GM21526 (cell line): Measurements from ENCODE around the gene ACAD9.
"Not testable (repeated sequence)": the region's sequence is repeated elsewhere in the genome, so short reads cannot be mapped to it uniquely, and the experiment has no call there.

Source experiments
- ATAC-seq: cut with Tn5 transposase; IDR thresholded peaks from one replicate; pipeline ENCODE4 v1.9.1; 2021; ENCODE audit warnings: moderate library complexity; ENCODE audit not compliant: unreplicated experiment, low FRiP score

Gene ACAD9

DNA sequence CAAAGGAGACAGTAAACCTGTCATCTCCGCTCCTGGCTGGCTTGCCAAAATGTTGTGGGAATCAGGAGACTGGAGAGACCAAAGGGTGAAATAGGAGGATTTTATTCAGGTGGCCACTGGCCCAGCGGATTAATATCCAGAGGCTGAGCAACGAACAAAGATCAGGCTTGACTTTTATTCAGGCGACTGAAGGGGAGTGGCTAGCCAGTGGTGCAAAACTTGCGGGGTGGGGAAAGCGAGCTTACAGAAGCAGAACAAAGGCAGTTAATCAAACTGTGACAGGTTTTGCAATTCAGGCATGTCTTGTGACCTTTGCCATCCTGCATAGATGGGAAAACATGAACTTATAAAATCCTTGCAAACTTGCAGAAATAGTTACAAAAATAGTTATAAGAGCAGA lies 19.8 kb upstream of the ACAD9 start:
- ATAC-seq = no peak

DNA sequence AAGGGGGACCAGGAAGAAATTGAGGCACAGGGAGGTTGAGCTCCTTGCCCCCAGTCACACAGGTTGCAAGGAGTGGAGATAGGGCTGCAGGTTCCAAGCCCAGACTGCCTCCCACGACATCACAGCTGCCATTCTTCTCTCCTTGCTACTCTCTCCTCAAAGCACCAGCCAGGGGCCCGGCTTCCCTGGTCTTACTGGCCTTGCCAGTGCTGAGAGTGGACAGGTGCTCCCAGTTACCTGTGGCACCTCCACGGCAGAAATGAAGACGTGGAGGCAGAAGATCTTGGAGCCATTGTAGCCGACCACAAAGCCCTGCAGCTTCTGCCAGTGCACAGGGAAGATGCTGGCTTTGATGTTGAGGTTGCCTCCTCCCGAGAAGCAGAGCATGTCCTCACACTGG lies 17.9 kb upstream of the ACAD9 start:
- ATAC-seq = no peak

DNA sequence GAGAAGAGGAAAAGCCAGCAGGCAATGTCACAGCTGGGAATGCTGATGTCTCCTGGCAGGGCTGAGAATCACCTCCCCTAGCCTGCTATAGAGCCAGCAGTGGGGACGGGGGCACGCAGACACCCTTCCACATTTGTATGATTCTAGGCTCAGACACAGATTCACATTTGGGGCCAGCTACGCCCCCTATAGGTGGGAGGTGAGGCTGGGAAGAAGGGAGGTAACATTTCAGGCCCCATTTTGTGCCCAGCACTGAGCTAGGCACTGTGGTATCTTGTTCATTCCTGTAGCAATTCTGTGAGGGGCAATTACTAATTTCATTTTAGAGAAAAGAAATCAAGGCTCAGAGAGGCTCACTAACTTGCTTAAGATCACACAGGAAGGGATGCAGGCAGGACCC lies 15.9 kb upstream of the ACAD9 start:
- ATAC-seq = no peak

DNA sequence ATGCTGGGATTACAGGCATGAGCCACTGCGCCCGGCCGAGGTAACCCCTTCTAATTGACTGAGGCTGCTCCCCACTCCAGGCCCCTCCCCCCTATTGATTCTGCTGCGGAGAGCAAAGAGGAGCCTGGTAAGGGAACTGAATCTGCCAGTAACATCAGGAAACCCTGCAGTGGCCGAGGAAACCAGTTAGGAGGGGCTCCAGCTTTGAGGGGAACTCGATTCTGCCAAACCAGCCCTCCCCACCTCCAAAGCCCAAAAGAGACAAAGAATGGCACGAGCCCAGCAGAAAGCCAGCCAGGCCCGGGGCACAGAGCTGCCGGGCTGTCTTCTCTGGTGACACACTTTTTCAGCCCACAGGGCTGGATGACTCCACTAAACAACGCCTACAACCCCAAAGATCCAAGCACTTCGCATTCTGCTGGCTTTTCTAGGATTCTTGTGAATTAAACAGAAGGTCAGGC lies 15.0 kb upstream of the ACAD9 start:
- no peak for ATAC-seq

DNA sequence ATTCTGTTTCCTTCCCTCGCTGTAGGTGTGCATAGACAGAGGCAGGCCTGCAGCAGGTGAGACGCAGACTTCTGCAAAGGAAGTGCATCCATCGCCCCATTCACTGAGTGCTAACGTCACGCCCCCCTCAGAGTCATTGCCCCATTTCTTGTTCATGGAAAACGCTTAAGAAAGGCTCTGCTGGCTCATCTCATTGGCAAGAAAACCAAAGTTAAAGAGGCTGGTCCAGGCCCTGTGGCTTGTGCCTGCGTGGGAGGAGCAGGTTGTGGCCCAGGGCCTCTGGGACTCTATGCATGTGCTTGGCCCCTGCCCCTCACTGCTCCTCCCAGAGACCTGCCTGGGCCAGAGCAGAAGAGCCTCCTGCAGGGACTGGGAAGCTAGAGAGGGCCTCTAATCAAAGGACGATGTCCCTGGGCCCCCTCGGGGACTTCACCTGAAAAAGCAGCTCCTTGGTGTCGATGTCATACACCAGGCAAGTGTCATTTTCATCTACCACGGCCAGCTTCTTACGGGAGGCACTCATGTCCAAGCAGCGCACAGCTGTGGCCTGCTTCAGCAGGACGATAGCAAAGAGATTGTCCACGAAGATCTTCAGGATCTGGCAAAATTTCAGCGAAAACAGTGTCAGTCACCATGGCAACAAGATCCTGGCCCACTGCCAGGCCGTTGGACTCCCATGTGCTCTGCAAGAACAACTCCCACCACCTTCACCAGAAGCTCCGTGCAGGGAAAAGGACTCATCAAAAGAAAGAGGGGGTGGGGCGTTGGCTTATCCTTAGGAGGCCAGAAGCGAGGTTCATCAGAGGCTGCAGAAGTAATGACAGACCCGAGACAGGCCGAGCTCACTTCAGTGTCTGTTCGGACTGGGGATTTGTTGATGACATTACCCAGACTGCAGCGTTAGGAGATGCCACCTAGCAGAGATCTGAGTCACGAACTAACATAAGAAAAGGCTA lies 14.3 kb upstream of the ACAD9 start:
- not testable (repeated sequence) for ATAC-seq

DNA sequence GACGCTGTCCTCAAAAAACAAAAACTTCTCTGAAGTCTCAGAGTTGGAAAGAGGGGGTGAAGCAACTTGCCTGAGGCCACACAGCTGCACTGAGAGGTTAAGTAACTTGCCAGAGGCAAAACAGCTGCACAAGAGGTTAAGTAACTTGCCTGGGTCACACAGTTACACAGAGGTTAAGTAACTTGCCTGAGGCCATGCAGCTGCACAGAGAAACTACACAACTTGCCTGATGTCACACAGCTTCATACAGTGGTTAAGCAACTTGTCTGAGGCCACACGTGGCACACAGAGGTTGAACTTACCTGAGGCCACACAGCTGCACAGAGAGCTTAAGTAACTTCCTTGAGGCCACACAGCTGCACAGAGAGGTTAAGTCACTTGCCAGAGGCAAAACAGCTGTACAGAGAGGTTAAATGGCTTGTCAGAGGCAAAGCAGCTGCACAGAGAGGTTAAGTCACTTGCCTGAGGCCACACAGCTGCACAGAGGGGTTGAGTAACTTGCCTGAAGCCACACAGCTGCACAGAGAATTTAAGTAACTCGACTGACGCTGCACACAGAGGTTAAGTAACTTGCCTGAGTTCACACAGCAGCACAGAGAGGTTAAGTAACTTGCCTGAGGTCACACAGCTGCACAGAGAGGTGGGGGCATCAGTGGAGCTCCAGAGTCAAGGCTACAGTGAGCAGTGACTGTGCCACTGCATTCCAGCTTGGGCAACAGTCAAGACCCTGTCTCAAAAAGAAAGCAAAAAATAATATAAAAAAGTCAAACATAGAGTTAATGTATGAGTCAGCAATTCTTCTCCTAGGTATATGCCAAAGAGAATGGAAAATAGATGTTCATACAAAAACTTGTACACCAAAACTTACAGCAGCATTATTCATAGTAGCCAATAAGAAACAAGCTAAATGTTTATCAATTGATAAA lies 12.0 kb upstream of the ACAD9 start:
- no peak for ATAC-seq

DNA sequence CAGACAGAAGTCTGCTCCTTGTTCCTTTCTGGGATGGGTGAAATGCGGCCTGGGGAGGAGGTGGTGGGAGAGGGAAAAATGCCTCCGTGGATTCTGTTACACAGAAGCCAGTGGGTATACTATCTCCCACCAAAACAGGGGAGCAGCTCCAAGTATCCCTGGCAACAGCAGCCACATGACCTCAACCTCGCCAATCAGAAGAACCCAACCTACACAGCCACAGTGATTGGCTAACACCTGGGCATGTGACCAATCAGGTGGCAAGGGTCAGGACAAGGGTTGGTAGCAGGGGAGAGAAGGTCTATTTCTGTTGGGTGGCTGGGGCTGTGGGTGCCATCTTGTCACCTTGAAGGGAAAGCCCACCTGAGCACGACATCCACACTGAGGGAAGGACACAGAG lies 9.1 kb upstream of the ACAD9 start:
- no peak for ATAC-seq

DNA sequence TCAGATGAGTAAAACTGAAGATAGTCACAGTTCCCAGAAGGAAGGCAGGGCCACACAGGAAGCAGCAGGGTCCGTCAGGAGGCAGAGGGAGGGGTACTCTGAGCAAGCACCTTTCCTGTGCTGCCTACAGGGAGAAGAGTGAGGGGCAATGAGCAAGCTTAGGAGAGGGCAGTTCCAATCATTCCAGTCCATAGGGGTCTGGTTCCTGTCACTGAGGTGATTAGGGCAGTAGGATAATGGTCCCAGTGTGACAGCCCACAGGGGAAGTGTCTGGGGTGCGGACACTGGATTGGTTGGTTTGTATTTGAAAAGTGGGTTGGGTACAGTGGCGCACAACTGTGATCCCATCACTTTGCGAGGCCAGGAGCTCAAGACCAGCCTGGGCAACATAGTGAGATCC lies 7.1 kb upstream of the ACAD9 start:
- no peak for ATAC-seq

DNA sequence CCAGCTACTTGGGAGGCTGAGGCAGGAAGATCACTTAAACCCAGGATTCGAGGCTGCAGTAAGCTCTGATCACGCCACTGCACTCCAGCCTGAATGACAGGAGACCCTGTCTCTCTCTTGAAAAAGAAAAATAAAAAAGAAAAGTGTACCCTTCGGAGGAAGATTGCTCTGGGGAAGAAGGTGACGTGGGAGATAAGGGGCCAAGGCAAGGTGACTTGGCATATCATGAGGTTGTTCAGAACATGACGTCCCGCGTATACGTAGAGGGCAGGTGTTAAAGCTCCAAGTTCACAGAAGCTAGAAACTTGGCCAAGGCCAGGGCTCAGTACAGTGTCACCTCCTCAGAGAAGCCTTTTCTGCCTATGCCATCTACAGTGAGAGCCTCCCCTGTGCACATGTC lies 6.7 kb upstream of the ACAD9 start:
- ATAC-seq = no peak

DNA sequence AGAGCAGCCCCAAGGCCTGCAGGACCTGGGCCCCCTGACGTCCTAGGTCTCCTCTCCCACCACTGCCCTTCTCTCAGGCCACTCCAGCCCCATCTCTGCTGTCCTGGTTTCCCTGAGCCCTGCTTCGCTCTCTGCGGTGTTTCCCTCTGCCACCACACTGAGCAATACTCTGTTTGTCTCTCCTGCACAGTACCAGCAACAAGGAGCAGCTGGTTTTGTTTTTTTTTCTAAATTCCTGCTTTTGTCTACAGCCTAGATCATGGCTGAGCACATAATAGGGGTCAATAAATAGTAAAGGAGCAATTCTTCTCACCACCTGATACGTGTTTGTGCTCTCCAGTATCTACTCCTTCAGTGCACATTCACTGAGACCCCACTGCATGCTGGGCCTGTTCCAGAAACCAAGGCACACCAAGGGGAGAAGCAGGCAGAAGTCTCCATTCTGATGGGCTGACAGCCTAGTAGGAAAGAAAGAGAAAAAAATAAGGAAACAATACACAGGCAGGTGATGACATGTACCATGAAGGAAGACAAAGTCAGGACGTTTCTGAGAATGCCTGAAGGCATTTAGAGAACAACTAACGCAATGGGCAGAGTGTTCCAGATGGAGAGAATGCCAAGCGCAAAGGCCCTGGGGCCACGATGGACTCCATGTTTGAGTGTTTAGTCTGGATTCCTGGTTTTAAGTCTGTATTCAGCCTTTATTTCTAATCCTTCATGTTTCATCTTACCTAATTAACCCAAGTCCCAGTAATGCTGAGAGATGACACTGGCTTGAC lies 6.0 kb upstream of the ACAD9 start:
- no peak for ATAC-seq

DNA sequence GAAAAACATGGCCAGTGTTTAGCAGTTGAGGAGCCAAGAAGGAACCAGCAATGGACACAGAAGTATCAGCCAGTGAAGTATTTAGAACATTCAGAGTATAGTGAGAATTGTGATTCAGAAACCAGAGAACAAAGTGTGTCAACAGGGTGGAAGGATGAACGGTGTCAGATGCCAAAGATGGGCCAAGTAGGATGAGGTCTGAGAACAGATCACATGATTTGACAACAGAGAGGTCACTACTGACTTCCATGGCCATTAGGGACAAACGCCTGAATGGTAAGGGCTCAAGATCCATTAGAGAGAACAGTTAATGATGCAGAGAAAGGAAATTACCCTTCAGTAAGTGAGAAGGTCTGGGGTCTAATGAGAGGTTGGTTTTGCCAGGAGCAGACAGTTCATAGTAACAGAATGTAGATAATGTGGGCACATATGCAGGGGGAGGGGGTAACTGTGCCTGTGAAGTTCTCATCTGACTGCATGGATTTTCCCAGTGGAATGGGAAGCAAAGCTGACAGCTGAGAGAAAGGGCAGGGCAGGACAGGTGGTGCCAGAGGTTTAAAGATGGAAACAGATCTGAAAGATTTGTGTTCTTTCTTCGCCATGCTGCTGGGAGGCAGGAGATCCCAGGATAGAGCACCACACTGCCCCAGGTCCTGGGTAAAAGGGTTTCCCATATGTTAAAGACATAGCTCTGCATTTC lies 4.8 kb upstream of the ACAD9 start:
- ATAC-seq = no peak

DNA sequence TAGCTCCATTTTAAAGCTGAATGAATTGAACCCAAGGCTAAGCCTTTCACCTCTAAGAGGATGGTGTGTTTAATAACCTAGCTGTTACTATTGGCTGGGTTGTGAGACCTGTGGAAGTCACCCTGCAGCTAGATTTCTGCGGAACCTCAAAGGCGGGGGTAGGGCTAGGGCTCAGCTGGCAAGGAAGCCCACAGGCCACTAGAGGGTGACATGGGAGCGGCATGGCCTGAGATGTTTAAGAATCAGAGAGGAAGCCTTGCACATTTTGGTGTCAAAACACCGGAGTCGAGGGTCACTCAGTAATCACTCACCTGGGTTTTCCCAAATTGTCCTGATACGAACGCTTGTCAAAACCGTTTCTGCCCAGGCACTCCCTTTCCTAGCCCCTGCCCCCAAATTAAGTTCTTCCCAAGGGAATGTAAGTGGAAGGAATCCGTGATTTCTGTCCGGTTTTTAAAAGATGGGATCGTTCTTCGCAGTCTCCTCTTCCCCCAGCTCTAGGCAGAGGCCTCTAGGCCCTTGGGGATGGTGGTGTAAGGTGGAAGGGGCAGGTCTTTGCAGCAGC lies 3.8 kb upstream of the ACAD9 start:
- no peak for ATAC-seq

DNA sequence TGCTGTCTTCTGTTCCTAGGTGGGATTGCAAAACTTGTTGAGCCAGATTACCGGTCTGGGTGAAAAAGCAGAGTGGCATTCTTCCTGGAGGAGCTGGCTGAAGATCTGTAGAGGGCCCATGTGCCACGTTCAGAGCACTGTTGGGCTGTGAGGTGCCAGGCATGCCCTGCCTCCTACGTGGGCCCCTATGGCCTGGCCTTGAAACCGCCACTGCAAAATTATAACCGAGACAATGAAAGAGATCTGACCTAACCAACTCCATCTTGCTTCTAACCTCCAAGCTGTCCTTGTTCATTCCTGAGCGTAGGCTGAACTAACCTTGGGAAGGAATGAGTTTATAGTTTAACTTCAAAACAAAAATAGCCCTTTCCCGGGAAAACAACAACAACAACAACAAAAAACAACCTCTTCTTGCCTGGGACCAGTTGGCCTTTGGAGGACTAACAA lies 1.4 kb upstream of the ACAD9 start:
- ATAC-seq = no peak

DNA sequence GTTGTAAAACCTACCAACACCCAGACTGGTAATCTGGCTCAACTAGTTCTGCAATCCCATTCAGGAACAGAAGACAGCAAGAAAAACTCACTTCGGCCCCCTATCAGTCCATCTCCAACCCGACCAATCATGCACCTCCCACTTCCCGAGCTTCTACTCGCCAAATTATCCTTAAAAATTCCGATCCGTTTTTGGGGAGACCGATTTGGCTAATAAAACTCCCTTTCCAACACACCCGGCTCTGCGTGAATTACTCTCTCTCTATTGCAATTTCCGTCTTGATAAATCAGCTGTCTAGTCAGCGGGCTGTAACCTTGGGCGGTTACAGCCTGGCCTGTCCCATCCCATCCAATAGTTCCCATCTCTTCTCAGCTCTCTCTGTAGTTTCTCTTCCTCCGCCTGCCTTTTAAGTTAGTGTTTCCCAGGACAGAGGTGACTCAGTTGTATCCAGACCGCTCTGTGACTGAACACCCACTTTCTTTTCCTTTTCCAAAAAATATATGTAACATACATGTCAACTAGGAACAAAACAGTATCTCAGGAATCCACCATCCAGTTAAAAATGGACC lies 780 bp upstream of the ACAD9 start:
- peak; percentile 5 for ATAC-seq

DNA sequence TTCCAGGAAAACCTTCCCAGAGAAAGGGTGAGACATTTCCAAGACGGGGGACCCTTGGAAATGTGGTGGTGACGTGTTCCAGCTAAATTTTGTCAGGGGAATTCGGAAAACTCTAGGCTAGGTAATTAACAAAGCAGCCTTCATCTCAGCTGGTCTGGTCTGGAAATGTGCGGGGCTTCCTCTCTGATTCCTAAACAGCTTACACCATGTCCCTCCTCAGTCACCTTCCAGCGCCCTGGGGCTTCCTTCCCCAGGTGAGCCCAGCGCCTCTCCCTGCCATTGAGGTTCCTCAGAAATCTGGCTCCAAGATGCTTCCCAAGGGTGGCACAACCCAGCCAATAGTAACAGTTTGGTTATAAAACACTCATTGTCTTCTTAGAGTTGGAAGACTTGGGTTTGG lies 571 bp downstream of the ACAD9 start:
- ATAC-seq = no peak

DNA sequence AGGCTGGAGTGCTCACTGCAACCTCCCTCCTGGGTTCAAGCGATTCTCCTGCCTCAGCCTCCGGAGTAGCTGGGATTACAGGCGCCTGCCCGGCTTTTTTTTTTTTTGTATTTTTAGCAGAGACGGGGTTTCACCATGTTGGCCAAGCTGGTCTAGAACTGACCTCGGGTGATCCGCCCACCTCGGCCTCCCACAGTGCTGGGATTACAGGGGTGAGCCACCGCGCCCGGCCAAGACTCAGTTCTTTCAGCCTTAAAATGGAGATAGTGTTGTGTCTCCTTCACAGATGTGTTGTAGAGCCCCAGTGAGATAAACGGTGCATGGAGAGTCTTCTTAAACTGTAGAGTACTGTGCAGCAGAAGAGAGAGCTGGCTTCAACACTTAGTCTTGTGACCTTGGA lies 1.0 kb downstream of the ACAD9 start:
- not testable (repeated sequence) for ATAC-seq

DNA sequence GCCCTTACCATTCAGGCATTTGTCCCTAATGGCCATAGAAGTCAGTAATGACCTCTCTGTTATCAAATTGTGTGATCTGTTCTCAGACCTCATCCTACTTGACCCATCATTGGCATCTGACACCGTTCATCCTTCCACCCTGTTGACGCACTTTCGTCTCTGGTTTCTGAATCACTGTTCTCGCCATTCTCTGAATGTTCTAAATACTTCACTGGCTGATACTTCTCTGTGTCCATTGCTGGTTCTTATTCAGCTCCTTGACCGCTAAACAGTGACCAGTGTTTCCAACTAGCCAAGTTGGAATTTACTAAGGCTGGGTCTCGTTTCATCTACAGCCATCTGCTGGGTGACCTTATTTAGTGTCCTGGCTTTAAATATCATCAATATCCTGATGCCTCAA lies 2.2 kb downstream of the ACAD9 start:
- no peak for ATAC-seq

DNA sequence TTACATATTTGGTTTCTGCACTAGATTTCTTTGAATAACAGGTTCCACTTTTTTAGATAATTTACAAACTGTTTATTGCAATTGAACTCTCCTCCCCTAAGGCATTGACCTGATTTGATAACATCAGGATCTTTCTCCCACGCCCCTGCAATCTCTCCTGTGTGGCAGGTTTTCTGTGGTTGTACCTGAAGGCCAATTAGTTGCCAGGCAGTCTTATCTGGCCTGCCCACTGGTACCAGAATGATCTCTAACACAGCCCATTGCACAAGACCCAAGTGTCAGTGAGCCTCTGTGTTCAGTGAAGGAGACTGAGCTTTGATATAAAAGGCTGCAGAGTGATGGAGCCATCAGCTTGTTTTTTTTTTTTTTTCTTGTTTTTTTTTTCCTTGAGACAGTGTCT lies 3.3 kb downstream of the ACAD9 start:
- ATAC-seq = no peak

DNA sequence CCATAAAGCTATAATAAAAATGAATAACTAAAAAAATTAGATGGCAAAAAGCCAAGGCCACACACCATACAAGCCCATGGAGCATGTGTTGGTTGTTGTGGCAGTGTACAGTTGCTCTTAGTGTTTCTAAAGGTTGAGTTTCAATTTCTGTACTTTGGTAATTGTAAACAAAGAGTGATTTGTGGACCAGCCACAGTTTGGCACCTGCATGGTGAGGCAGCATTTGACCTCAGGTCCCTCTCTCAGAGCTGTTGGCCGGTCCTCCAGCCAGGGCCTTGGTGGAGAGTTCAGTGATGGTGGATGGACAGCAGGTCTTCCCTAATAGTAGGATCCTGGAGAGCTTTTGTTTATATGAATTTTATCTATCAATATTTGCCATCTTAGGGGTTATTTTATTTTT lies 5.6 kb downstream of the ACAD9 start:
- no peak for ATAC-seq
